ENCODE measurements around the gene PIM2. TPM values are rescaled to one million over a fixed set of nuclear protein-coding genes. Genes with fewer than 3 reads are reported as not detected.
"Not testable (repeated sequence)": the region's sequence is repeated elsewhere in the genome, so short reads cannot be mapped to it uniquely, and the experiment has no call there.

The PIM2 gene
- total and polyA plus RNA-seq, 5 donors, result 3.6 to 6.6 (median 5.0) TPM

DNA sequence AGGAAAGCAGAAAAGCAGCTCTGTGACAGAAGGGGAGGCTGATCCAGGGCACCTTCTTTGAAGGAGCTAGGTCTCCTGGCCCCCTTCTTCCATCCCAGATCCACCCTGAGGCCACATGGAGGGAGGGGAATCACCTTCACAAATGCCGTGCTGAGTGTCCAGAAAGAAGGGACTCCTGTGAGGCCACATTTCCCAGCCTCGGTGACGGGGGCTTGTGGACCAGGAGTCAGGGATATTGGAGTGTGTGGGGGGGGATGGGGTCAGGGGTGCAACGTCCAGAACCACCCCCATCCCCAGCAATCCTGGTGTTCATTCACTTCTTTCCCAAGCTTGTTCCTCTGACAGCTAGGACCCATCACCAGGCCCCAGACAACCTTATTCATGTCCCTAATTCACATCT is 25.9 kb downstream of the PIM2 start:
- peak in 1 of 3 donors; percentile 18 for DNase-seq
- Histone ChIP-seq H3K27ac (ENCODE audit: low read length) (no peak overlapping the region), H3K4me1 (ENCODE audit: control insufficient read depth, insufficient read depth, low read length) (peaks cover 3% of the 10 kb centered on the region), H3K4me3 (ENCODE audit: low read length) (no peak overlapping the region), H3K27me3 (ENCODE audit: control insufficient read depth, insufficient read depth) (no peaks in the 10 kb centered on the region), H3K9me3 (ENCODE audit: control insufficient read depth, low read length) (no peaks in the 10 kb centered on the region)
- ATAC-seq, result no peak
- WGBS, result 84% methylated on average over 4 of the region's 4 CpGs
- intact Hi-C loops (cut with DNase I), result no loop called here

DNA sequence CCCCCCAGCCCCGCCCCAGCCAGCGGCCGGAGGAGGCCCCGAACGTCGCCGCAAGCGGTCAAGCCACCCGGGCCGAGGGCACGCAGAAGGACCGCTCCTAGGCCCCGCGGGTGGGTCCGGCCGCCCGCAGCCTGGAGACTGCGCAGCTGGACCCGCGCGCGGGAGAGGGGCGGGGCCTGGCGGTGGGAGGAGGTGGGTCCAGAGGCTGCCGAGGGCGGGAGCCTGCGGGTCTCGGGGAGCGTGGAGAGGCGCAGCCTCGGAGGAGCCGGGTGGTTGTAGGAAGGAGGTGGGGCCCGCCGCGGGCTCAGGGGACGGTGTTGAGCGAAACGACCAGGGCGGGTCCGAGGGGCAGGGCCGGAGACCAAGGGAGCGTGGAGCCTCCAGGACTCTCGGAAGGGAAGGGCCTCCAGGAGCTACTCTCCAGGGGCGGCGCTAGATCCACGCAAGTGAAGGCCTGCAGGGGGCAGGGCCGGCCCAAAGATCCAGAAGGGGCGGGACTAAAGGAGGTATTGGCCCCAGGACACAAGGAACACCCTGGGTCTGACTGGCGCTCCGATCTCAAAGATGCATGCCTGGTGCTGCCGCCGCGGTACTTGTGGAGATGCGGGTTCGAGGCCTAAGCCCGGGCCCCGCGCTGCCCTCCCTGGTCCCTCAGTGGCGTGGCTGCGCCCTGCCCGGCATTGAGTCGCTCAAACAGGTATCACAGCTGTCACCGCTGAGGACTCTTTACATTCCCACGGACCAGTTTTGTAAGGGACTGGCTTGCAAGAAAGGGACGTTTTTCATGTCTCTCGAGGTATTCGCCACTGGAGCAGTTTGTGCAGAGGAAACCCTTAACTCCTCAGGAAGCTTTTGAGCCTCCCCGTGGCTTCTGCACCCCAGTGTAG is 27.2 kb downstream of the PIM2 start:
- Histone ChIP-seq H3K27ac (ENCODE audit: low read length) (no peak overlapping the region), H3K27me3 (ENCODE audit: control insufficient read depth, insufficient read depth) (no peaks in the 10 kb centered on the region), H3K4me3 (ENCODE audit: low read length) (peak overlapping the region; percentile 76), H3K9me3 (ENCODE audit: control insufficient read depth, low read length) (no peaks in the 10 kb centered on the region), H3K4me1 (ENCODE audit: control insufficient read depth, insufficient read depth, low read length) (peaks cover 3% of the 10 kb centered on the region)
- peak; percentile 90 to 95 (median 94) for DNase-seq
- intact Hi-C loops (cut with DNase I), result no loop called here
- 2% methylated on average over 68 of the region's 68 CpGs for WGBS
- ATAC-seq, result peak; percentile 94 to 97

DNA sequence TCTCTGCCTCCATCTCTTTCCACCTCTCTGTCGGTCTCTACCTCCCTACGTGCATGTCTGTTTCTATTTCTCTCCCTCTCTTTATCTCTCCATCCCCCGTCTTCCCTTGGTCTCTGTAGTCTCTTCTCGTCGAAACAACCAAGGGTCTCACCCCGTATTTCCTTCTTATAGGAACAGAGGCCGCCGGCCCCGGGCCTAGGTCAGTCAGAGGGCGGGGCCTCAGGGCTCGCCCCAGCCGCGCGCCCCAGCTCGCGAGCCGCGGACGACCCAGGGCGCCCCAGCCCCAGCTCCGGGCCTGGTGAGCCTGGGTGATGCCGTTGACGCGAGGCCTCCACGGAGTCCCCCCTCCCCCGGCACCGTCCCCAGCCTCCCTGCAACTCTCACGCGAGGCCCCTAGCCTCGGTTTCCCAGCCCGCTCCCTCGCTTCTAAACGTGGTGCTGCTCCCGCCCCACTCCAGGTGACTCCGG is 27.9 kb downstream of the PIM2 start:
- Histone ChIP-seq H3K4me1 (ENCODE audit: control insufficient read depth, insufficient read depth, low read length) (no peaks in the 10 kb centered on the region), H3K9me3 (ENCODE audit: control insufficient read depth, low read length) (no peaks in the 10 kb centered on the region), H3K4me3 (ENCODE audit: low read length) (peak overlapping the region; percentile 76), H3K27me3 (ENCODE audit: control insufficient read depth, insufficient read depth) (no peaks in the 10 kb centered on the region), H3K27ac (ENCODE audit: low read length) (no peak overlapping the region)
- intact Hi-C loops (cut with DNase I), result no loop called here
- DNase-seq (peak in 1 of 3 donors; percentile 71), ATAC-seq (peak; percentile 50 to 63)
- 2% methylated on average over 35 of the region's 35 CpGs for WGBS

DNA sequence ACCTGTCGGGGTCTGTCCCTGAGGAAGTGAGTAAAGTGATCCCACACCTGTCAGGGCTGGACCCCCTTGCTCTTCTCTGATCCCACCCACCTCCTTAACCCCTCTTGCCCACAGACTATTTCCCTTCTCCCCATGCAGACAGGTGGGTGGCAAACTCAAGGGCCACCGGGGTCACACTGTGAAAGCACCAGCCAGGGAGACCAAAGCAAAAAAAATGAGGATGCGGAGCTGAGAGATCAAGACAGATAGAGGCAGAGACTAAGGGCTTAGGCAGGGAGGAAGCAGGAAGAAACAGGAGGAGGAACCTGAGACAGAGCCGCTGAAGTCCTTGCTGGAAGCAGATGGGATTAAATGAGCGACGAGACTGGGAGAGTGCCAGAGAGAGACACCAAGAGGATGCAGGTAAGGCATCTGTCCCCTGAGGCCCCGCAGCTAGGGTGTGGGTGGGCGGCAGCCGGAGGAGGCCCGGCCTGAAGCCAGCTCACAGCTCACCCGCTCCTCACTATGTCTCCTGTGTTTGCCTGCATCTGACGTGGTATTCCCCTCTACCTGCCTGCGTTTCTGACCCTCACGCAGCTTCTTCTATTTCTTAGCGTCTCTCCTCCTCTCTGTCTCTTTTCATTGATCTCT is 28.4 kb downstream of the PIM2 start:
- no peaks in the 10 kb centered on the region for H3K4me1 ChIP-seq (ENCODE audit: control insufficient read depth, insufficient read depth, low read length)
- WGBS, result 25% methylated on average over 15 of the region's 15 CpGs
- ATAC-seq (no peak), DNase-seq (peak in 1 of 3 donors; percentile 49)
- H3K9me3 ChIP-seq (ENCODE audit: control insufficient read depth, low read length), result no peaks in the 10 kb centered on the region
- H3K4me3 ChIP-seq (ENCODE audit: low read length), result peak overlapping the region; percentile 76
- intact Hi-C loops (cut with DNase I), result no loop called here
- no peak overlapping the region for H3K27ac ChIP-seq (ENCODE audit: low read length)
- no peaks in the 10 kb centered on the region for H3K27me3 ChIP-seq (ENCODE audit: control insufficient read depth, insufficient read depth)

DNA sequence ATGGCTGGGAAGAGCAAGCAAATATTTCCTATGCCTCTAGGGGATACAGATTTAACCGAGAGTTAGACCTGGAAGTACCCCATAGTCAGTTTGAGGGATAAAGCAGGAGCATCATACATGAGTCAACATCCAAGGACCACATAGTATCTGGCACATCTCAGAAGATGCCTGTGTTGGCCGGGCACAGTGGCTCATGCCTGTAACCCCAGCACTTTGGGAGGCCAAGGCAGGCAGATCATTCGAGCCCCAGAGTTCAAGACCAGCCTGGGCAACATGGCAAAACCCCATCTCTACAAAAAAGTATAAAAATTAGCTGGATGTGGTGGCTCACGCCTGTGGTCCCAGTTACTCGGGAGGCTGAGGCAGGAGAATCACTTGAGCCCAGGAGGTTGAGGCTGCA is 32.2 kb downstream of the PIM2 start:
- 85% methylated on average over 5 of the region's 5 CpGs for WGBS
- H3K27me3 ChIP-seq (ENCODE audit: control insufficient read depth, insufficient read depth); H3K27ac ChIP-seq (ENCODE audit: low read length); H3K4me1 ChIP-seq (ENCODE audit: control insufficient read depth, insufficient read depth, low read length); H3K9me3 ChIP-seq (ENCODE audit: control insufficient read depth, low read length); DNase-seq; H3K4me3 ChIP-seq (ENCODE audit: low read length); ATAC-seq; intact Hi-C loops (cut with DNase I): not testable (repeated sequence)

DNA sequence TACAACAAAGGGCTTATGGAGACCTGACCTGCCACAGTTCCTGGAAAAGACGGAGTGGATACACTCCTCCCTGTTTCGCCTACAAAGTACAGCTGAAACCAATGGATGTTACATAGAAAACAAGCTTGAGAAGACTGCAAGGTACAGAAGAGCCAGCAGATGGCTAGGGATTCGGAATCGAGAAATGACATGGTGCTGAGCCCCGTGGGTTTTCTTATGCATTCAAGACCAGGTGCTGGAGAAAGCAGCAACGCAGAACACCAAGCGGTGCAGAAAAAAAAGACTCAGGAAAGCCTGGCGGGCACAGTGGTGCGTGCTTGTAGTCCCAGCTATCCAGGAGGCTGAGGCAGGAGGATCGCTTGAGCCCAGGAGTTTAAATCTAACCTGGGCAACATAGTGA is 35.1 kb downstream of the PIM2 start:
- WGBS, result 74% methylated on average over 10 of the region's 10 CpGs
- no peak overlapping the region for H3K4me3 ChIP-seq (ENCODE audit: low read length)
- no peak for DNase-seq
- ATAC-seq, result no peak
- intact Hi-C loops (cut with DNase I), result no loop called here
- H3K4me1 ChIP-seq (ENCODE audit: control insufficient read depth, insufficient read depth, low read length), result no peaks in the 10 kb centered on the region
- no peak overlapping the region for H3K27ac ChIP-seq (ENCODE audit: low read length)
- no peaks in the 10 kb centered on the region for H3K27me3 ChIP-seq (ENCODE audit: control insufficient read depth, insufficient read depth)
- no peaks in the 10 kb centered on the region for H3K9me3 ChIP-seq (ENCODE audit: control insufficient read depth, low read length)

DNA sequence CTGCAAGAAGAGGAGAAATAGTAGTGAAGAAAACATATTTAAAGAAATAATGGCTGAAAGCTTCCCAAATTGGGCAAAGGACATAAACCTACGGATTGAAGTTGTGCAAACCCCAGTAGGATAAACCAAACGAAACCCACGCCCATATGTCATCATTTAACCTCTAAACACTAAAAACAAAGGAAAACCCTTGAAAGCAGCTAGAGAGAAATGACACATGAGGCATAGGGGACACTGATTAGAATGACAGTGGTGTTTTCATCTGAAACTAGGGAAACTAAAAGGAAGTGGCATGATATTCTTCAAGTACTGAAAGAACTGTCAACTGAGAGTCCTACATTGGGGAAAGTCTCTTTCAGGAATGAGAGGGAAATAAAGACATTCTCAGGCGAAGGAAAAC is 41.9 kb downstream of the PIM2 start:
- DNase-seq; H3K27ac ChIP-seq (ENCODE audit: low read length); H3K9me3 ChIP-seq (ENCODE audit: control insufficient read depth, low read length); H3K4me1 ChIP-seq (ENCODE audit: control insufficient read depth, insufficient read depth, low read length); ATAC-seq; H3K4me3 ChIP-seq (ENCODE audit: low read length); H3K27me3 ChIP-seq (ENCODE audit: control insufficient read depth, insufficient read depth); intact Hi-C loops (cut with DNase I): not testable (repeated sequence)
- WGBS, result 68% methylated on average over 4 of the region's 4 CpGs

DNA sequence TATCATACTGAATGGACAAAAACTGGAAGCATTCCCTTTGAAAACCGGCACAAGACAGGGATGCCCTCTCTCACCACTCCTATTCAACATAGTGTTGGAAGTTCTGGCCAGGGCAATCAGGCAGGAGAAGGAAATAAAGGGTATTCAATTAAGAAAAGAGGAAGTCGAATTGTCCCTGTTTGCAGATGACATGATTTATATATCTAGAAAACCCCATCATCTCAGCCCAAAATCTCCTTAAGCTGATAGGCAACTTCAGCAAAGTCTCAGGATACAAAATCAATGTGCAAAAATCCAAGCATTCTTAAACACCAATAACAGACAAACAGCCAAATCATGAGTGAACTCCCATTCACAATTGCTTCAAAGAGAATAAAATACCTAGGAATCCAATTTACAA is 46.8 kb downstream of the PIM2 start:
- intact Hi-C loops (cut with DNase I), result not testable (repeated sequence)

DNA sequence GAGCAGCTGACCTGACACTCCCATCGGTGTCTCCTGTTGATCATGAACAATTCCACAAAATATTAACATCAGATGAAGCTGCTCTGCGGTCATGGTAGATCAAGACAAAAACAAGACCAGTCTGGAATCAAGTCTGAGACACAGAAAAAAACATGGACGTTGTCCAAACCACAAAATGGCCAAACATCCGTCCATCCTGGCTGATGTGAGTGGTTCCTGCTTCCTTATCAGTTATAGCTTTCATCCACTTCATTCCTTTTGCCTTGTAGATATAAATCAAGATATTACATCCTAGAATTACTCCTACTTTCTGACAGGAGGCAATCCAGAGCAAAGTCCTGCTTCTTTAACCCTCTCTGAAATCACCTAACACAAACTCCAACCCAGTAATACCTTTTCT is 54.6 kb downstream of the PIM2 start:
- Histone ChIP-seq H3K27me3 (ENCODE audit: control insufficient read depth, insufficient read depth) (no peaks in the 10 kb centered on the region), H3K4me1 (ENCODE audit: control insufficient read depth, insufficient read depth, low read length) (no peaks in the 10 kb centered on the region), H3K9me3 (ENCODE audit: control insufficient read depth, low read length) (no peaks in the 10 kb centered on the region), H3K27ac (ENCODE audit: low read length) (no peak overlapping the region), H3K4me3 (ENCODE audit: low read length) (no peak overlapping the region)
- ATAC-seq, result no peak
- 39% methylated on average over 4 of the region's 4 CpGs for WGBS
- no peak for DNase-seq
- intact Hi-C loops (cut with DNase I), result no loop called here

More for the DNA sequence above, 46.8 kb downstream of the PIM2 start:
- WGBS, result 50% methylated on average over 1 of the region's 2 CpGs
- not testable (repeated sequence) for H3K27me3 ChIP-seq (ENCODE audit: control insufficient read depth, insufficient read depth); H3K27ac ChIP-seq (ENCODE audit: low read length); DNase-seq; H3K9me3 ChIP-seq (ENCODE audit: control insufficient read depth, low read length); ATAC-seq; H3K4me1 ChIP-seq (ENCODE audit: control insufficient read depth, insufficient read depth, low read length); H3K4me3 ChIP-seq (ENCODE audit: low read length)
